GM18861 (cell line): ENCODE data around the gene ACTRT3.
"Not testable (repeated sequence)": the region's sequence is repeated elsewhere in the genome, so short reads cannot be mapped to it uniquely, and the experiment has no call there.

ENCODE experiments used
- ATAC-seq: cut with Tn5 transposase; IDR thresholded peaks from one replicate; pipeline ENCODE4 v1.9.1; 2021; ENCODE audit not compliant: unreplicated experiment

ACTRT3 gene

DNA sequence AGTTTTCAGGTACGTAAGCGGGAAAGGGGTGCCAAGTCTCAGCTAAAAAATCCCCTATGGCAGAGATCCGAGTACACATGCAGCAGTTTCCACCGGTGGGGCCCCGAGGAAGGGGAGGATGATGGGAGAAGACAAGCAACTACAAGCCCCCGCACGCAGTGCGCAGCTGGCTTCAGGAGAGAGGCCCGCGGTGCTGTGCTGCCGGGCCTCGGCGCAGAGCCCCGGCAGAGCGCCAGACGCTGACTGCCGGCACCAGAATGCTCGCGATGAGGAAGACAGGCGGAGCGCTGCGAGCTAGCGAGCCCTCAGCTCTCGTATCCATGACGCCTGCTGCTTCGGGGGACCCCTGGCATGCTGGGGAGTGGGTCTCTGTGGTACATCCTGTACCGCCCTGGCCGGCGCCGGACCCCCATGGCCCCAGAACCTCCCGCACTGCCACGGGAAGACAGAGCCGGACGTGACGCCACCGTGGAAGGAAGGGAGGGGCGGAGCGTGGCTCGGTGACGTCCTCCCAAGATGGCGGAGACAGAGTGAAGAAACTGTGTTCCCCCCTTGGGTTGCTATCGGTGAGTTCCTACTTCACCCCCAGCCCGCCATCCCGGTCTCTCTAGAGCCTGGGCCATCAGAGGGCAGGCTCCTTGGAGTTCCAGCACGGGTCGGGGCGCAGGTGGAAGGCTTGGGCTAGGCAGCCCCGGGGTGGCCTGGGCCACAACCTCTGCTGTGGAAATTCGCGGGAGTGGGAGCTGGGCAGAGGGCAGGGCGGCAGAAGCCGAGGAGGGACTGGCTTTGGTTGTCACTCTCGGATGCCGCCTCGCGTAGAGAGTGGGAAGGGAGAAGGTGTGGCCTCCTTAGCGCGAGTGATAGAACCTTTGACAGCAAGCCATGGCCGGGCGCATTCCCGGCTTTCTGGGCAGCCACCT lies 3.8 kb upstream of the ACTRT3 start, which contains the start of gene MYNN:
MYNN (plus strand) TSS at position 500 of the 920 bp plus-strand sequence. CDS start 900 bp downstream, outside the sequence.
- peak; percentile 73 for ATAC-seq

DNA sequence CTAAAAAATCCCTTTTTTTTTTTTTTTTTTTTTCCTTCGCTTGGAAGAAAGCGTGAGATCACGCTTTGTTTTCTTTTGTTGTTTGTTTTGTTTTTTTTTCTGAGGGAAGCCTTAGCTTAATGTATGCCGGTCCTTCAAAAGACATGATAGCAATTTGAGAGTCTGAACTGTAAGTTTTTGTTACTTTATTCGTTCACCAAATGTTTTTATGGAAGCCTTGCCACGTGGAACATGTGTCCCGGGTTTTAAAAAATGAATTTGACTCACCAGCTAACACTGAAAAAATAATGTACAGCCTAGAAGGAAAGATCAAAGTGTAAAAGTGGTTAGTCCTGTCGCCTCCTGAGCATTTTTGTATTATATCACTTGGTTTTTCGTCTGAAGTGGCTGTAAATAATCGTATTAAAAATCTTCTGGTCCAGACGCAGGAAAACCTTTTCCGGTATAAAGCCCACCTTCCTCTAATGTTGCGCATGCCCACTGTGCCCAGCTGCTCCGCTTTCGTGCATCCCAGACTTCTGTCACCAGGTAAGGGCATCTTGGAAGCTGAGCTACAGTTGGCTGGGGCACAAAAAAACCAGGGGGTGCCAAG lies 3.0 kb upstream of the ACTRT3 start:
- peak; percentile 4 for ATAC-seq

DNA sequence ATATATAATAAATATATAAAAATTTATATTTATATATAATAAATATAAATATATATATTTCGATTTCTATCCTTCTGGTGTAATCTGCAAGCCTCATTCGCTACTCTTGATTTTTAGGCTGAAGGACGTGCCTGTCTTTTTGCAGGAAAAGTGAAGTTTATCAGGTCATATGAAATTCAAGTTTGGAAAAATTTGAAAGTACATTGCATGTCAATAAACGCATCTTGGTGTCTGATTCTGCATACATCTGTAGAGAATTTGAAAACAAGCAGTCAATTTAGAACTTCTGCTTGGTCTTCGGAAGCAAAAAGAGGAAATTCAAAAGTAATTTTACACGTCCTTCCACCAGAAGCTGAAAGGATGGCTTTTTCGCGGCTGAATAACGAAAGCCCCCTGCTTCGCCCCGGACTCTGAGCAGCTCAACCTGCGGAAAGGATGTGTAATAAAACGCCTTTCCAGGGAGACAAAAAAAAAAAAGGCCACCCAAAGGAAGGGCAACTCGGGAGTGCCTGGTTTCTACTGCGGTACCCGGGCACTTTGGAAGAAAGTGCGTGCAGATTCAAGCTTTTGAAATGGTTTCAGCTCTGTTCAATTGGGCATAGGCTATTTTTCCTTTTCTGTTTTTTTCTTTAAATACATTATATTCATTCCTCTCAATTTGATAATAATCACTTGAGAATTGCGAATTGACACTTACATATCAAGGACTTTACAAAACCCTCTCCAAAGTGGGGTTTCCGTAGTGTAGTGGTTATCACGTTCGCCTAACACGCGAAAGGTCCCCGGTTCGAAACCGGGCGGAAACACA lies 2.3 kb upstream of the ACTRT3 start:
- peak; percentile 20 for ATAC-seq

DNA sequence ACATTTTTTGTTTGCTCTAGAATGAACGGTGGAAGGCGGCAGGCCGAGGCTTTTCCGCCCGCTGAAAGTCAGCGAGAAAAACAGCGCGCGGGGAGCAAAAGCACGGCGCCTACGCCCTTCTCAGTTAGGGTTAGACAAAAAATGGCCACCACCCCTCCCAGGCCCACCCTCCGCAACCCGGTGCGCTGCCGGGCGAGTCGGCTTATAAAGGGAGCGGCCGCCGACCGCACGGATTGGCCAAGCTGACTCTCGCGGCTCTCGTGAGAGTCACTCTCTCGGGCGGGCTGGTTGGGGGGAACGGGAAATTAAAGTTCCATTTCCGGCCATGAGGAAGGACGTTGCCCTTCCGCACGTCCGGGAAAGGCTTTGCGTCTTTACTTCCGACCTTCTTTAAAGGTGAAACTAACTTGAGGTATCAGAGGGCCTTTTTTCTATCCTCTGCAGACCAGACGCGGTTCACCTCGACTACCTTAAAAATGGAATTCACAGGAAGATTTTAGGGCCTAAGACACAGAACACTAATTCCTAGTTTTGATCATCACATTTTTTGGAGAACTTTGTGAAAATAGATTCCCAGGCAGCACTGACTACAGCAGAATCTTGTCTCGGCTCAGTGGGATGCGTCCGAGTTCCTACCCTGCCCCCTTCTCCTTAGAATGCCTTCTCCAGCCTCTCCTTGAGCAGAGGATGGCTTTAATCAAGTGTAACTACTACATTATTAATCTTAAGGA lies 4.3 kb downstream of the ACTRT3 start, which contains the start of gene TERC:
TERC (minus strand) TSS at position 179 of the 731 bp plus-strand sequence.
- ATAC-seq = peak; percentile 66

DNA sequence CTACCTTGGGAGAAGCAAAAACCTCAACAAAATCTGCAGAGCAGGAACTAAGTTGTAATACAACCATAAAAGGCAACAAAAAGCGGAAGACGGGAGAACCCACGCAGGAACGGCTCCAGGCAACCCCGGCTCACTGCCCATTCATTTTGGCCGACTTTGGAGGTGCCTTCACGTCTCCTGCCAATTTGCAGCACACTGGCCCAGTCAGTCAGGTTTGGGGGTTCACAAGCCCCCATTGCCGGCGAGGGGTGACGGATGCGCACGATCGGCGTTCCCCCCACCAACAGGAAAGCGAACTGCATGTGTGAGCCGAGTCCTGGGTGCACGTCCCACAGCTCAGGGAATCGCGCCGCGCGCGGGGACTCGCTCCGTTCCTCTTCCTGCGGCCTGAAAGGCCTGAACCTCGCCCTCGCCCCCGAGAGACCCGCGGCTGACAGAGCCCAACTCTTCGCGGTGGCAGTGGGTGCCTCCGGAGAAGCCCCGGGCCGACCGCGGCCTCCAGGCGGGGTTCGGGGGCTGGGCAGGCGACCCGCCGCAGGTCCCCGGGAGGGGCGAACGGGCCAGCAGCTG lies 5.0 kb downstream of the ACTRT3 start:
- ATAC-seq = peak; percentile 18

DNA sequence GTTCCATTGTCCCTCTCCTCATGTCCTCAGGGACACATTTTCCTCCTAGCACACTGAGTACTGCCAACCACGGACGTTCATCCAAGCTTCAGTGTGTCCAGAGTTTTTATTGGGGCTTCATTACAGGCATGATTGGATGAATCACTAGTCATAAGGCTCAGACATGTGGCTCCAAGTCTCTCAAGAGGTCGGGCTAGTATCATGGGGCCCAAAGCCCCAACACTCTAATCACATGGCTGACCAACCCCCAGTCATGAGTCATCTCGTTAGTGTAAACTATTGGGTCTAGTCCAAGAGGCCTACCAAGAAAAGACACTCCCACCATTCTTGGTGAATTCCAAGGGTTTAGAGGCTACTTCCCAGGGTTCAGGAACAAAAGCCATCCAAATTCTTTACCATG lies 8.9 kb downstream of the ACTRT3 start:
- no peak for ATAC-seq

DNA sequence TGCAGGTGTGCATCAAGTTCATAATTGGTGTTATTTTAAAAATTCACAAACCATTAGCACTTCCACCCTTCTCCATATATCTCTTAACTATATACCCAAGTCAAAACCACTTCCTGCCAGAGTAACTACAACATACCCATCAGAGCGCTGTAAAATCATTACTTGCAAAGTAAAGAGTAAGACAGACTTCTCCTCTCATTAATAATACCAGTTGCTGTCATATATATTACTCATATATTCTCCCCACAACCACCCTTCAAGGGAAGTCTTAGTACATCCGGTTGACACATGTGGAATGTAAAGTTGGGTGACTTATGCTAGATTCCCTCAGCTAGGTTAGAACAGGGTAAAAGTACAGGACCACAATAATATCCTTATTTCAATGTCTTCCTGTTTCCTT lies 10.1 kb downstream of the ACTRT3 start:
- peak; percentile 73 for ATAC-seq

DNA sequence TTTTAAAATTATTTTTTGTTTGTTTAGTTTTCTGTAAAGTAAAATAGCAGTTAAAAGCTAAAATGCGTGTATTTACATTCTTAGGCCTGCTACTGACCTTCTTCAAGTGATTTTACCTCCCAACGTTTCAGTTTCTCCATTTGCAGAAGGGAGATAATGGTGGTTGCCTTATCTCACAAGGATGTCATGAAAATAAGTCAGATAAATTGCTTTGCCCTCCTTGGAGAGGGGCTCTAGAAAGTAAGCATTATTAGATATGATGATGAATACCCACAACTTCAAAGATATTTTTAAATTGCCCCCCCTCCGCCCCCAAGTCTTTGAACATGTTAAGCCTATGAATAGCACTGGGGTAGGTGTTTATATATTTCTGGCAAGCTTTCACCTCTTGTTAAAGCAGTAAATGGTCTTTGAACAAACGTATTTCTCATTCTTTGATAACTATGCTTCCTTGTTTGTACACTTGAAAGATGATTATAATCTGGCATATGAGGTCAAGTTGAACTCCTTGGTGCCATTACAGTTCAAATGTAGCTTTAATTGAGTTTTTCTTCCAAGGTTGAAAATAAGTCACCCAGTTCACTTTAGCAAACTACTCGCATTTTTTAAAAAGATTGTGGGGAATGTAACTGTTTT lies 10.9 kb downstream of the ACTRT3 start:
- no peak for ATAC-seq

DNA sequence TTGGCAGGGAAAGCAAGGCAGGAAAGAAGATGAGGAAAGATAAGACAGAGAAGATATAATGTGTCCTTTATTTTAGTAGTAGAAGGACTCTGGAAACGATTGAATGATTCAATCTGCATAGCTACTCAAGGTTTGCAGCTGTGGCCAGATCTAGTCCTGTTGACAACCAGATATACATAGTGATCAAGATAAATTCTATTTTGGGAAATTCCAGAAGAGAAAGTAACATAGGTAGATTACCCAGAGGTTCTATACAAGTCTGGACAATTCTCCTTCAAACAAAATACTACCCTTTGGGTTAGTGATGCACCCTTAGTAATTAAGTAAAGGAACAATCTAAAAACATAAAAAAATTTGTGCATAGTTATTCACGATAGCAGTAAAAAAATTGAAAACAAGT lies 13.9 kb downstream of the ACTRT3 start:
- no peak for ATAC-seq

DNA sequence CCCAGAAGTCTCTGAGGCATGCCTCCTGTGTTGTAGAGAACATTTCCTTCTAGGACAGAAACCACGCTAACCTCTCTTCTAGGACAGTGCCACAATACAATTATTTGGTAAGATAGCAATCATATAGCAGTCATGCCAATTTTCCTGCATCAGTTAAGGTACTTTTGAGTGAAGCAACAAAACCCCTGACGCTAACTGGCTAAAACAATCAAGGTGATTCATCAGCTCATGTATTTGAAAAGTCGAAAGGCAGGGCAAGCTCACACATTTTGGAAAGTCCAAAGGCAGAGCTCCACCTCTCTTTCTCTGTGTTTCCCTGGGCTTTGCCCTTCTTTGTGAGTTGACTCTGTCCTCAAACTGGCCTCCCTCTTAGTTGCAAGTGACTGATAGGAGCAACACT lies 14.7 kb downstream of the ACTRT3 start:
- ATAC-seq = no peak

DNA sequence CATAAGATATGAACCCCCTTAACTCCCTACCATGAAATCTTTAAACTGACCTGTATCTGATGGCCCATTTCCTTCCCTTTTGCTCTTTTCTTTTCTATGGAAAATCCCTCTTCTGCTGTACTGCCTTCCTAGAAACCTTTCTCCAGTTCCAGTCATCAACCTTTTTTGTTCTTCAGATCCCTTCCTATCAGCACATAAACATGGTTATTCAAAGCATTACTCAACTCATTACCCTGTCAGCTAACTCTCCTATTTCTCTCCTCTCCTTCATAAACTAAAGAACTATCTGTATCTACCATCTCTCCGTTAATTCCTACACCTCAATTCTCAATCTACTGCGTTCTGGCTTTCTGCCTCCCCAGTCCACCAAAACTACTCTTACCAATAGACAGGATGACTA lies 17.5 kb downstream of the ACTRT3 start:
- no peak for ATAC-seq

DNA sequence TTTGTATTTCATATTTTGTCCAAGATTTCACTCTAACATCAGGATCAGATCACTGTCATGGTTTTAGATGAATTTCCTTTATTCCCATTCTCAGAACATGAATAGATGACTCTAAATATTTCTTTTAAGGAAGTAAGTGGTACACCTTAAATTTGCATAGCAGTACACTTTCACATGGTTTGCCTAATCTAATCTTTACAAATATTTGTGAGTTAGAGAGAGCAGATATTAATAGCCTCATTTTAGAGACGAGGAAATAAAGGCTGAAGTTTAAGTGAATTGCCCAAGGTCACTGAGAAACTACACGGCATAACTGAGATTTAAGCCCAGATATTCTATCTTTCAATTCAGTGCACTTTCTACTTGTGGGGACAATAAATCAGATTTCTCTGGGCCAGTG lies 18.7 kb downstream of the ACTRT3 start:
- no peak for ATAC-seq

DNA sequence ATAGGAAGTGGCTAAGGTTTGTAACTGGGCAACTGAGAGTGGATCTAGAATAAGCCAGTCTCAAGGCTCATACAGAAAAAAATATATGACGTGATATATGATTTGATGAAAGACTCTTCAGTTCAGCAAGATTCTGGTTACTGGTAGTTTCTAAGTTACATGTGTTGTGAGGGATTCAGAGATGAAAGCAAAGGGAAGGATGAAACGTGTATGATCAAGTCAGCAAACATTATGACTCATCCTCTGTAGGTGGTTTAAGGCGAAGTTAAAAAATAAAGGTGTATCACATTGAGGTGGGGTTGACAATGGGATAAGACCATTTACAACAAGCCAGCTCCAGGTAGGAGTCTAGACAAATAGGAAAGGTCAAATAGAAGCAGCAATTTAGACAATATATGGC lies 20.7 kb downstream of the ACTRT3 start:
- no peak for ATAC-seq

DNA sequence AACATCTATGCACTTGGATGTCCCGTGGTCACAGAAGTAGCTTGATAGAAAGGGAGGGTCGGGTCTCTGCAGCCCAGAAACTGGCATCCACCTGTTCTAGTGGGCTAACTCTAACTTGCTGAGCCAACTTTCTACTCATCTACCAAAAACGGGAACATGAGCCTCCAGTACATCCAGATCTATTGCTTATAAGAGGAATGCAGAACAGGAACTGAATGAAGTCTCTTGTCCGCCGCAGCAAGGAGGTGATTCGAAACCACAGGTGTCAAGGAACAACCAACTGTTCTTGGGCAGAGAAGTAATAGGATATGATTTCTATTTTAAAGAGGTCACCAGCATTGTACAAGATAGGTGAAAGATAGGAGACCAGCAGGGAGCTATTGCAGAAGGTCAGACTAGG lies 22.4 kb downstream of the ACTRT3 start:
- no peak for ATAC-seq

DNA sequence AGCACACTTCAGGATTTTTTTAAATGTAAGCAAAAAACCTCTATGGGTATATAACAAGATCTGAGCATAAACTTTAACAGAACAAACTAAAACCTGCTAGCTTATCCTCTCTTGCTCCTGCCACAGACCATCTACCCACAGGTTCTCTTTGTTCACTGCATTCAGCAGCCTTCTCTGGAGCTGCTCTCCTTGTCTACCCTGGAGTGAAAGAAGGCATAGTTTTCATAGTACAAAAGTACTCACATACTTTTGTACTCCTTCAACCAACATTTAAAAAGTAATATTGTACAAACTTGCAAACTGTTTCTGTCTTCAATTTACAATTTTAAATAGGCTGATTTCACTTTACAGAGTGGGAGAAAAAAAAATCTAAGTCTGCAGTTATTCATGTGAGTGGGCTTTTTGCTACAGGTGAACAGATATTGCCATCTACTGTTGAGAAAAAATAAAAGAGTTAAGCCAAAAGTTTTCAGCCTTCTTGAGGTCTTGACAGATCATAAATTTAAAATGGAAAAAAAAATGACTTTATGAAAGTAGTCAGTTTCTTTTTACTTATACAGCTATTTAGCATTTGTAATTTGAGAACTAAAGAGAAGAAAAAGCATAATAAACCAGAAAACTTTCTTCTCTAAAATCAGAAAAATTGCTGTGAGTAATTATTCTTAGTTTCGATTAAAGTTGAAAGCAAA lies 24.9 kb downstream of the ACTRT3 start:
- ATAC-seq = peak; percentile 58

DNA sequence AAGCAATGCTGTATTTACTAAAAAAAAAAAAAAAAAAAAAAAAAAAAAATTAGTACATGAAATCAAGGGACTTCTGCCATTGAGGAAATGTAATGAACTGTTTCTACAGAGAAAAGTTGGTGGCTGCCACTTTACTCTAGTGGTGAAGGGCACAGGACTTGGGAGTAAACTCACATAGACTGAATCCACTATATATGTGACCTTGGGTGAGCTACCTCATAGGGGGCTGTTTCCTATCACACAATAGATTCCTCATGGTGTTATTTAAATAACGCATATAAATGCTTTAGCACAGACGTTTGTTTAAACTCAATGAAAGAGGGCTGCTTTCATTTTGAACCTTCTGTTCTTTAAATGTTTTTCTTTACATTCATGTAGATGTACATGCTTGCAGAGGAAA lies 30.3 kb downstream of the ACTRT3 start:
- no peak for ATAC-seq

DNA sequence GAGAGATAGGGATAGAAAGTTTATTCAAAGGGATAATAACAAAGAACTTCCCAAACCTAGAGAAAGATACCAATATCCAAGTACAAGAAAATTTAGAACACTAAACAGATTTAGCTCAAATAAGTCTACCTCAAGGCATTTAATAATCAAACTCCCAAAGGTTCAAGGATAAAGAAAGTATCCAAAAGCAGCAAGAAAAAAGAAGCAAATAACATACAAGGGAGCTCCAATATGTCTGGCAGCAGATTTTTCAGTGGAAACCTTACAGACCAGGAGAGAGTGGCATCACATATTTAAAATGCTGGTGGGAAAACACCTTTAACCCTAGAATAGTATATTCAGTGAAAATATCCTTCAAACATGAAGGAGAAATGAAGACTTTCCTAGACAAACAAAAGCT lies 37.5 kb downstream of the ACTRT3 start:
- not testable (repeated sequence) for ATAC-seq

DNA sequence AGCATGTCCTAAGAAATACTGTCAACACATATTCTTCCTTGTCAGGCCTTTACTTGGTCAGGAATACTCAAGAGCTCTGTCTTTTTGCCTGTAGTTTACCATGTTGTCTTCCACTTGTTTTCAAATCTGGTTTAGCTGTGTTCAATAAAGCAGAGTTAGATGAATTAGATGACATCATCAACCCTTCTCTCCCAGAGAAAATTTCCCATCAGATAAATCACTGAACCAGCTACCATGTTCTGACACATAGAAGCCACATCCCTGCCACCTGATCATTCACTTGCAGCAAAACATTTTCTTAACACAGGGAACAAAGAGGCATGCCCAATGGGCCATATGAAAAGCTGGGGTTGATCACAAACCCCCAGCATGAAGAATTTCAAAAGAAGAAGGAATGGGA lies 46.6 kb downstream of the ACTRT3 start:
- ATAC-seq = no peak

DNA sequence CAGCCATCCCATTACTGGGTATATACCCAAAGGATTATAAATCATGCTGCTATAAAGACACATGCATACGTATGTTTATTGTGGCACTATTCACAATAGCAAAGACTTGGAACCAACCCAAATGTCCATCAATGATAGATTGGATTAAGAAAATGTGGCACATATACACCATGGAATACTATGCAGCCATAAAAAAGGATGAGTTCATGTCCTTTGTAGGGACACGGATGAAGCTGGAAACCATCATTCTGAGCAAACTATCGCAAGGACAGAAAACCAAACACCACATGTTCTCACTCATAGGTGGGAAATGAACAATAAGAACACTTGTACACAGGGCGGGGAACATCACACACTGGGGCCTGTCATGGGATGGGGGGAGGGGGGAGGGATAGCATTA lies 50.9 kb downstream of the ACTRT3 start:
- not testable (repeated sequence) for ATAC-seq
